ENCODE data around the gene SZT2.

GRCh38 chr1:43398227-43398626, 8.5 kb downstream of the SZT2 start:
- TF ChIP-seq TEAD1 (CRISPR knock-in tag; IDR thresholded peaks at IDR 0.05), result no peak
- no peak for TF ChIP-seq ETV6 (CRISPR knock-in tag; IDR thresholded peaks at IDR 0.05)
- no peak for TF ChIP-seq CTCF (IDR thresholded peaks at IDR 0.05)
- no peak for TF ChIP-seq ATF3 (CRISPR knock-in tag; conservative IDR thresholded peaks at IDR 0.05)
- TF ChIP-seq ESRRA (CRISPR knock-in tag; IDR thresholded peaks at IDR 0.05; ENCODE audit: borderline replicate concordance), result no peak
- no peak for TF ChIP-seq ELF4 (CRISPR knock-in tag; IDR thresholded peaks at IDR 0.05; ENCODE audit: low read depth)
- TF ChIP-seq MAX (CRISPR knock-in tag; IDR thresholded peaks at IDR 0.05), result no peak
- no peak for TF ChIP-seq NR1H2 (CRISPR knock-in tag; IDR thresholded peaks at IDR 0.05)

All from WTC11 (cell line).